Thoracic aorta (tissue), 2 donors: ENCODE measurements around the gene AMMECR1. TPM values are rescaled to one million over a fixed set of nuclear protein-coding genes. Genes with fewer than 3 reads are reported as not detected.
"Not testable (repeated sequence)": the region's sequence is repeated elsewhere in the genome, so short reads cannot be mapped to it uniquely, and the experiment has no call there.

ENCODE experiments used
- ATAC-seq: fragments of 150-250 bp; one replicate; pipeline ENCODE4 v1.8.0; 2017; ENCODE audit warnings: low read depth; ENCODE audit not compliant: insufficient number of reproducible peaks, low FRiP score
- DNase-seq: peaks from one replicate; pipeline ENCODE4 v3.0.0-alpha.2; 2020; ENCODE audit warnings: low spot score
- H3K27ac ChIP-seq, 2 donors: fragments of 200-600 bp; sonication (generic); 1 replicate in 1 of 2; 2 replicates in 1 of 2; pipeline ENCODE4 v1.5.1; 2016; ENCODE audit warnings: mild to moderate bottlenecking in 2 of 2, moderate library complexity in 2 of 2
- H3K27me3 ChIP-seq: fragments of 200-600 bp; sonication (generic); replicated peaks from 2 replicates; pipeline ENCODE4 v1.6.0; 2016; ENCODE audit warnings: mild to moderate bottlenecking; ENCODE audit not compliant: insufficient read depth
- H3K36me3 ChIP-seq: fragments of 200-600 bp; sonication (generic); one replicate; pipeline ENCODE4 v1.5.1; 2016
- H3K4me1 ChIP-seq, 2 donors: fragments of 200-600 bp; sonication (generic); 1 replicate in 1 of 2; 2 replicates in 1 of 2; pipeline versions ENCODE4 v1.5.1 to v1.6.0; 2016; ENCODE audit warnings: low read depth in 2 of 2, mild to moderate bottlenecking in 1 of 2; ENCODE audit not compliant: control insufficient read depth in 1 of 2
- H3K4me3 ChIP-seq: fragments of 200-600 bp; sonication (generic); 2 replicates; pipeline ENCODE4 v1.5.1; 2016; ENCODE audit warnings: mild to moderate bottlenecking
- H3K9me3 ChIP-seq: fragments of 200-600 bp; sonication (generic); 2 replicates; pipeline ENCODE4 v1.5.1; 2016
- total RNA-seq, 2 donors: library from RNA; depleted of rRNA; stranded (reverse); fragments of >200 nt; gene quantifications; one replicate each; pipeline versions ENCODE4 v1.1.0 to v1.2.3, GENCODE V29; 2016
- TF ChIP-seq, protein P1 (sequence below): fragments of 200-600 bp; sonication (generic); IDR thresholded peaks from one replicate; pipeline ENCODE4 v1.5.1; 2019; ENCODE audit warnings: antibody characterized with exemption

Gene AMMECR1
- total RNA-seq, 2 donors from 2014 or later, result 3.0 to 8.5 TPM

DNA sequence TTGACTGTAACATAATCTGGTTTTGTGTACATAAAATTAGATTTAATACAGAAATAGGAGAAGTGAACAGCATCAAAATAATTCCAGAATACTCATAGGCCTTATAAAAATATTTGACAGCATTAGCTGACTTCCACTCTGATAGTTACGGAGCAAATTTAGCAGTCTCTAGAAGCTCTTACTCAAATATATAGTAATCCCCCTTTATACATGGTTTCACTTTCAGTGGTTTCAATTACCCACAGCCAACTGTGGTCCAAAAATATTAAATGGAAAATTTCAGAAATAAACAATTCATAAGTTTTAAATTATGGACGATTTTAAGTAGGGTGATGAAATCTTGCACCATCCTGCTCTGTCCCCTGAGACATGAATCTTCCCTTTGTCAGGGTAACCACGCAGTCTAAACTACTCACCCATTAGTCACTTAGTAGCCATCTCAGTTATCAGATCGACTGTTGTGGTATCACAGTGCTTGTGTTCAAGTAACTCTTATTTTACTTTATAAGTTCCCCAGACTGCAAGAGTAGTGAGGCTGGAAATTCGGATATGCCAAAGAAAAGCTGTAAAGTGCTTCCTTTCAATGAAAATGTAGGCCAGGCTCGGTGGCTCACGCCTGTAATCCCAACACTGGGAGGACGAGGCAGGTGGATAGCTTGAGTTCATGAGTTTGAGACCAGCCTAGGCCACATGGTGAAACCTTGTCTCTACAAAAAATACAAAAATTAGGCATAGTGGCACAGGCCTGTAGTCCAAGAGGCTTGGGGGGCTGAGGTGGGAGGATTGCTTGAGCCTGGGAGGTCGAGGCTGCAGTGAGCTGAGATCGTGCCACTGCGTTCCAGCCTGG, 23.5 kb upstream of the AMMECR1 start:
- TF ChIP-seq, protein P1, sequence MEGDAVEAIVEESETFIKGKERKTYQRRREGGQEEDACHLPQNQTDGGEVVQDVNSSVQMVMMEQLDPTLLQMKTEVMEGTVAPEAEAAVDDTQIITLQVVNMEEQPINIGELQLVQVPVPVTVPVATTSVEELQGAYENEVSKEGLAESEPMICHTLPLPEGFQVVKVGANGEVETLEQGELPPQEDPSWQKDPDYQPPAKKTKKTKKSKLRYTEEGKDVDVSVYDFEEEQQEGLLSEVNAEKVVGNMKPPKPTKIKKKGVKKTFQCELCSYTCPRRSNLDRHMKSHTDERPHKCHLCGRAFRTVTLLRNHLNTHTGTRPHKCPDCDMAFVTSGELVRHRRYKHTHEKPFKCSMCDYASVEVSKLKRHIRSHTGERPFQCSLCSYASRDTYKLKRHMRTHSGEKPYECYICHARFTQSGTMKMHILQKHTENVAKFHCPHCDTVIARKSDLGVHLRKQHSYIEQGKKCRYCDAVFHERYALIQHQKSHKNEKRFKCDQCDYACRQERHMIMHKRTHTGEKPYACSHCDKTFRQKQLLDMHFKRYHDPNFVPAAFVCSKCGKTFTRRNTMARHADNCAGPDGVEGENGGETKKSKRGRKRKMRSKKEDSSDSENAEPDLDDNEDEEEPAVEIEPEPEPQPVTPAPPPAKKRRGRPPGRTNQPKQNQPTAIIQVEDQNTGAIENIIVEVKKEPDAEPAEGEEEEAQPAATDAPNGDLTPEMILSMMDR, result no peak

DNA sequence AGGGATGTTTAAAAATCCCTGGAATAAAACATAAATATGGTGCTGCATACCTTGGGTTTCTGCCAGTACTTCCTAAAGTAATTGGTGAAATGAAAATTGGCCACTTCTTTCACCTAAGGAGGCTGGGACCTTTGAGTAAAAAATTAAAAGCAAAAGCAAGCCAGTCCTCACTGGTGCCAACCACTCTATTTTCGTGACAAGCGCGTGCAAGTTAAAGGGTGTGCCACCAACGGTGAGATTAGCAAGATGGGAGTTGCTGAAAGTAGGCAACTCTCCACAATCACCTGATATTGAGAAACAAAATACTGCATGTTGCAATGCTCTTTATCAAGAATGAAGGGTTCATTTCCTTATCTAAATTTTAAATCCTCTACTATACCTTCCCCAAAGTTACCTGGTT, 21.1 kb upstream of the AMMECR1 start:
- H3K9me3 ChIP-seq, result no peaks in the 10 kb centered on the region
- DNase-seq (no peak), ATAC-seq (no peak)
- TF ChIP-seq, protein P1, result no peak
- H3K4me3 ChIP-seq, result no peak overlapping the region
- no peaks in the 10 kb centered on the region for H3K4me1 ChIP-seq
- H3K36me3 ChIP-seq, result no peaks in the 10 kb centered on the region
- H3K27ac ChIP-seq, result no peak overlapping the region
- no peaks in the 10 kb centered on the region for H3K27me3 ChIP-seq

More for the DNA sequence above, 23.5 kb upstream of the AMMECR1 start:
- Histone ChIP-seq H3K9me3 (no peaks in the 10 kb centered on the region), H3K27ac (no peak overlapping the region), H3K4me3 (no peak overlapping the region), H3K36me3 (no peaks in the 10 kb centered on the region), H3K27me3 (no peaks in the 10 kb centered on the region), H3K4me1 (no peaks in the 10 kb centered on the region)
- no peak for ATAC-seq
- no peak for DNase-seq

DNA sequence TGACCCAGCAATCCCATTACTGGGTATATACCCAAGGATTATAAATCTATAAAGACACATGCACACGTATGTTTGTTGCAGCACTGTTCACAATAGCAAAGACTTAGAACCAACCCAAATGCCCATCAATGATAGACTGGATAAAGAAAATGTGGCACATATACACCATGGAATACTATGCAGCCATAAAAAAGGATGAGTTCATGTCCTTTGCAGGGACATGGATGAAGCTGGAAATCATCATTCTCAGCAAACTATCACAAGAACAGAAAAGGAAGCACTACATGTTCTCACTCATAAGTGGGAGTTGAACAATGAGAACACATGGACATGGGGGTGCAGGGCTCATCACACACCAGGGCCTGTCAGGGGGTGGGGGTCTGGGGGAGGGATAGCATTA, 15.6 kb upstream of the AMMECR1 start:
- not testable (repeated sequence) for H3K4me3 ChIP-seq, H3K36me3 ChIP-seq, ATAC-seq, DNase-seq, H3K27ac ChIP-seq, H3K9me3 ChIP-seq, H3K27me3 ChIP-seq, H3K4me1 ChIP-seq

DNA sequence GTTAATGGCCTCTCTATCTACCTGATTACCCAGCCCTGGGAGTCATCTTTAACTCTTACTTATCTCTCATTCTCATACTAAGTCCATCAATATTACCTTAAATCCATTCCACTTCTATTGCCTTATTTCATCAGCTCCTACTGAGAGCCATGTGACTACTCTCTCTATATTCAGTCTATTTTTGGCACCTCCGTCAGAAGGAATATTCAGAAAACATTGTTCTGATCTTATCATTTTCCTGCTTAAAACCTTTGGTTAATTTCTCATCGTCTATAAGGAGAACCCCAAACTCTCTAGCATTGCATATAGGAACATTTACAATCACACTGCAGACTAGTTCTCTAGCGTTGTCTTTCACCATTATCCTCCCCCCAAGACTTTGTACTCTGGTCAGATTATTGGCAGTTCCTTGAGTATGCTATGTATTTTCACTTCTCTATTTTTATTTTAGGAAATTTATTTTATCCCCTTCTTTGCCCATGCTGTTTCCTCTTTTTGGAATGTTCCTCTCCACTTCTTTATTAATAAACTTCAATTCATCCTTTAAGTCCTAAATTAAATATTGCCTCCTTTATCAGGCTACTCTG, 13.7 kb upstream of the AMMECR1 start:
- ATAC-seq, result no peak
- TF ChIP-seq, protein P1, result no peak

DNA sequence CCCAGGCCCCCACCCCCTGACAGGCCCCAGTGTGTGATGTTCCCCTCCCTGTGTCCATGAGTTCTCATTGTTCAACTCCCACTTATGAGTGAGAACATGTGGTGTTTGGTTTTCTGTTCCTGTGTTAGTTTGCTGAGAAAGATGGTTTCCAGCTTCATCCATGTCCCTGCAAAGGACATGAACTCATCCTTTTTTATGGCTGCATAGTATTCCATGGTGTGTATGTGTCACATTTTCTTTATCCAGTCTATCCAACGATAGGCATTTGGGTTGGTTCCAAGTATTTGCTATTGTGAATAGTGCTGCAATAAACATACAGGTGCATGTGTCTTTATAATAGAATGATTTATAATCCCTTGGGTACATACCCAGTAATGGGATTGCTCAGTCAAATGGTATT, 10.7 kb upstream of the AMMECR1 start:
- H3K4me1 ChIP-seq, ATAC-seq: not testable (repeated sequence)

More for the DNA sequence above, 13.7 kb upstream of the AMMECR1 start:
- H3K27me3 ChIP-seq, result no peaks in the 10 kb centered on the region
- no peaks in the 10 kb centered on the region for H3K4me1 ChIP-seq
- H3K27ac ChIP-seq, result no peak overlapping the region
- H3K9me3 ChIP-seq, result no peaks in the 10 kb centered on the region
- DNase-seq, result no peak
- no peaks in the 10 kb centered on the region for H3K36me3 ChIP-seq
- no peak overlapping the region for H3K4me3 ChIP-seq

DNA sequence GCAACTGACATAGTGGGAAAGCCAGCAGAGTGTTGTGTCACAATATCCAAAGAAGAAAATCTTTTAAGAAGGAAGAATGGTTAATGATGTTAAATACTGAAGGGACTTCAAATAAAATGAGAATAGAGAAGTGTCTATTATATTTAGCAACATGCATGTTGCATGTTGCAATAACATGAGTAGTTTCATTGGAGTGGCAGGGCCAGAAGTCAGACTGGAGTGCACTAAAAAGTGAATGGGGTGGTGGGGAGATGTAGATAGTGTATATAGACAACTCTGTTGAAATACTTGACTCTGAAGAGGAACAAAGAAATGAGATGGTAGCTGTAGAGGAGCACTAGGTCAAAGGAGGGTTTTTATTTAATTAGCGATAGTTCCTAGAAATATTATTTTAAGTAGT, 9.5 kb upstream of the AMMECR1 start:
- H3K4me1 ChIP-seq, result no peaks in the 10 kb centered on the region
- no peaks in the 10 kb centered on the region for H3K27me3 ChIP-seq
- no peak overlapping the region for H3K27ac ChIP-seq
- no peaks in the 10 kb centered on the region for H3K36me3 ChIP-seq
- no peaks in the 10 kb centered on the region for H3K9me3 ChIP-seq
- TF ChIP-seq, protein P1, result no peak
- no peak overlapping the region for H3K4me3 ChIP-seq
- no peak for DNase-seq
- ATAC-seq, result no peak

More for the DNA sequence above, 10.7 kb upstream of the AMMECR1 start:
- not testable (repeated sequence) for H3K9me3 ChIP-seq, H3K4me3 ChIP-seq, DNase-seq, H3K27me3 ChIP-seq, H3K27ac ChIP-seq, H3K36me3 ChIP-seq
